GM13976 (cell line): ENCODE results near the gene ERBB4.

Source experiments
- DNase-seq: peaks from one replicate; pipeline ENCODE4 v3.0.0; 2012; ENCODE audit warnings: low spot score
- CTCF ChIP-seq: IDR thresholded peaks from 2 replicates; pipeline ENCODE4 v1.5.1; 2012; ENCODE audit warnings: borderline replicate concordance, mild to moderate bottlenecking; ENCODE audit not compliant: insufficient read depth; ENCODE audit errors: extremely low read depth, missing control alignments, control extremely low read depth
- in situ Hi-C: fragments of 300-500 bp; cut with MboI; formaldehyde crosslinking; loops from one replicate; pipeline ENCODE4 v1.12.0; 2022; ENCODE audit warnings: low sequenced_read_pairs, mixed read lengths, inconsistent platforms; ENCODE audit not compliant: unreplicated experiment

Gene ERBB4

GRCh38 chr2:212448698-212449097 lies 89.9 kb downstream of the ERBB4 start:
- no peak for TF ChIP-seq CTCF
- in situ Hi-C loops = no loop called here
- no peak for DNase-seq

- in situ Hi-C loops = no loop called here
- DNase-seq = no peak
- no peak for TF ChIP-seq CTCF
These were observed 96.8 kb downstream of the ERBB4 start for GRCh38 chr2:212441821-212442220.

GRCh38 chr2:212441141-212441540 lies 97.5 kb downstream of the ERBB4 start:
- in situ Hi-C loops = no loop called here
- no peak for DNase-seq
- TF ChIP-seq CTCF = no peak

GRCh38 chr2:212428681-212429478 lies 109.7 kb downstream of the ERBB4 start:
- no peak for DNase-seq
- in situ Hi-C loops = no loop called here
- TF ChIP-seq CTCF = no peak

- no peak for TF ChIP-seq CTCF
- no peak for DNase-seq
- in situ Hi-C loops = no loop called here
These were observed 111.0 kb downstream of the ERBB4 start for GRCh38 chr2:212427638-212428037.

GRCh38 chr2:212426637-212427412 lies 111.8 kb downstream of the ERBB4 start:
- in situ Hi-C loops = no loop called here
- no peak for DNase-seq
- TF ChIP-seq CTCF = no peak

- TF ChIP-seq CTCF = no peak
- in situ Hi-C loops = no loop called here
- no peak for DNase-seq
These were observed 114.5 kb downstream of the ERBB4 start for GRCh38 chr2:212424082-212424481.
